ENCODE results near the gene NPHP1.
"Not testable (repeated sequence)": the region's sequence is repeated elsewhere in the genome, so short reads cannot be mapped to it uniquely, and the experiment has no call there.

The NPHP1 gene

GRCh38 chr2:110204408-110205385 lies at the start of gene NPHP1:
TSS of gene NPHP1 (minus strand) at chr2:110205013. CDS start at chr2:110204968, 45 bp downstream.
- TF ChIP-seq, protein P1, sequence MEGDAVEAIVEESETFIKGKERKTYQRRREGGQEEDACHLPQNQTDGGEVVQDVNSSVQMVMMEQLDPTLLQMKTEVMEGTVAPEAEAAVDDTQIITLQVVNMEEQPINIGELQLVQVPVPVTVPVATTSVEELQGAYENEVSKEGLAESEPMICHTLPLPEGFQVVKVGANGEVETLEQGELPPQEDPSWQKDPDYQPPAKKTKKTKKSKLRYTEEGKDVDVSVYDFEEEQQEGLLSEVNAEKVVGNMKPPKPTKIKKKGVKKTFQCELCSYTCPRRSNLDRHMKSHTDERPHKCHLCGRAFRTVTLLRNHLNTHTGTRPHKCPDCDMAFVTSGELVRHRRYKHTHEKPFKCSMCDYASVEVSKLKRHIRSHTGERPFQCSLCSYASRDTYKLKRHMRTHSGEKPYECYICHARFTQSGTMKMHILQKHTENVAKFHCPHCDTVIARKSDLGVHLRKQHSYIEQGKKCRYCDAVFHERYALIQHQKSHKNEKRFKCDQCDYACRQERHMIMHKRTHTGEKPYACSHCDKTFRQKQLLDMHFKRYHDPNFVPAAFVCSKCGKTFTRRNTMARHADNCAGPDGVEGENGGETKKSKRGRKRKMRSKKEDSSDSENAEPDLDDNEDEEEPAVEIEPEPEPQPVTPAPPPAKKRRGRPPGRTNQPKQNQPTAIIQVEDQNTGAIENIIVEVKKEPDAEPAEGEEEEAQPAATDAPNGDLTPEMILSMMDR (IDR thresholded peaks at IDR 0.05; ENCODE audit: borderline replicate concordance, insufficient read depth, low read depth, low read length), result no peak
- H3K4me3 ChIP-seq (ENCODE audit: low read depth, low read length), result peak within 1 kb of the TSS; percentile 60

DNA sequence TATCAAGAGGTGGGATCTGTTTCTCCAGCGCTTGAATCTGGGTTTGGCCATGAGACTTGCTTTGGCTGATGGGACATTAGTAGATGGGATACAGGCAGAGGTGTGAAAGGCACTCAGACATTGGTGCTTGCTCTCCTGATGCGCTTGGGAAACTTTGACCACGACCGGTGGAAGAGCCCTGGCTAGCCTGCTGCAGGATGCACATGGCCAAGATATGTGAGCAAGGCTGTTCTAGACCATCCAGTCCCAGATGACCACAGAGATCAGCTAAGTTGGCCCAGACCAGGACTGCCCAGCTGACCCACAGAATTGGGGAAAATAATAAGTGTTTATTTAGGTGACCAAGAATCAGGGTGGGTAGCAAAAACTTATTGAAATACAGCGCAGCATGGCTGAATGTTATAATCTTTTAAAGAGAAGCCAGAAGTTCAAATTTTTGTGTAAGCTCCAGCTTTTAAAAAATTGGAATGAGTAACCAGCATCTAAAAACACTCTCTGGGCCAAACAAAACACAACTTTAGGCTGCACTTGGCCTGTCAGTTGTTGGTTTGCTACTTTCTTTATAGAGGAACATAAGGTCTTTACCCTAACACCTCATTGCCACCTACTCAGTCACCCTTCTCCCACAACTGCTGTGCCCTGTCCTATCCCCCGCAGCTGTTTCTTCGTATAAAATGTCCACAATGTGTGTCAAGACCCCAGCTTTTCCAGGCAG lies 43.4 kb upstream of the NPHP1 start:
- H3K4me3 ChIP-seq (ENCODE audit: low read depth, low read length), result not testable (repeated sequence)

- not testable (repeated sequence) for H3K4me3 ChIP-seq (ENCODE audit: low read depth, low read length)
Observed at GRCh38 chr2:110245488-110246435, 40.9 kb upstream of the NPHP1 start.

GRCh38 chr2:110243283-110243682 lies 38.5 kb upstream of the NPHP1 start:
- not testable (repeated sequence) for H3K4me3 ChIP-seq (ENCODE audit: low read depth, low read length)

DNA sequence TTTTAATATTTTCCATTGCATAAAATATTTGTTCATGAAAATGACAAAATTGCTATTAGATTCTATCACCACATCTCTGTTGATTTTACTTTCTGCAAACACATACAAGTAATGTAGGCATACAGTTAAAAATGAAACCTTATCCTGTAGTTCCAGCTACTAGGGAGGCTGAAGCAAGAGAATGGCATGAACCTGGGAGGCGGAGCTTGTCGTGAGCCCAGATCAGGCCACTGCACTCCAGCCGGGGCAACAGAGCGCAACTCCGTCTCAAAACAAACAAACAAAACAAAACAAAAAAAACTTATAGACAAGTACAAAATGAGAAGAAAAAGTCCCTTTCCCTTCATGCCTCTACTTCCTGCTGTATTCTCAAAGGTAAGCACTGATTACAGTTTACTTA lies 29.7 kb upstream of the NPHP1 start:
- H3K4me3 ChIP-seq (ENCODE audit: low read depth, low read length), result not testable (repeated sequence)

DNA sequence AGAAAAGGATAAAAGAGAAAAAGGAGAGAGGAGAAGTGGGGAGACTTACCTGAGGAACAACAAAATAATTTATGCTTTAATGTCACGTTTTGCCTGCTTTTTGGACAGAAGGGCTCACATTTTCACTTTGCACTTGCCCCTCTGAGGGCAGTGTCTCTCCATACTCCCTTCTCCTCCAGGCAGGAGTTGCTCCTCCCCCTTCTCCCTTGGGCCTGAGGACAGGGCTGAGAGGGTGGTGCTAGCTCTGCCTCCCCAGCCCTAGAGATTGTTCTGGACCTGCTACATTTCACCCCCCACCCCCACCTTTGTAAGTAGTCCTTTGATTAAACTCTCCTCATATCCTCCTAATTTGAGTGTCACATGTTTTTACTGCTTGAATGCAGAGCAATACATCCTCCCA lies 25.1 kb upstream of the NPHP1 start:
- H3K4me3 ChIP-seq (ENCODE audit: low read depth, low read length), result not testable (repeated sequence)

DNA sequence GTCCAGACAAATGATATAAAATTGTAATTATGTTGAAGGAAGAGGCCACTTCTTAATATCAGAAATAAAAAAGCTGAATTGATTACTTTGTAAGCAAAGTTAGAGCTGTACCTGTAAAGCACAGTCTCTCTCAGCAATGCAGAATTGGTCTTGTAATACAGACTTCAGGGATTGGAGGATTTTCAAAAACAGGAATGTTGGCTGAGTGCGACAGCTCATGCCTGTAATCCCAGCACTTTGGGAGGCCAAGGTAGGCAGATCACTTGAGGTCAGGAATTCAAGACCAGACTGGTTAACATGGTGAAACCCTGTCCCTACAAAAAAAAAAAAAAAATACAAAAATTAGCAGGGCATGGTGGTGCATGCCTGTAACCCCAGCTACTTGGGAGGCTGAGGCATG lies 17.8 kb upstream of the NPHP1 start:
- not testable (repeated sequence) for H3K4me3 ChIP-seq (ENCODE audit: low read depth, low read length)

DNA sequence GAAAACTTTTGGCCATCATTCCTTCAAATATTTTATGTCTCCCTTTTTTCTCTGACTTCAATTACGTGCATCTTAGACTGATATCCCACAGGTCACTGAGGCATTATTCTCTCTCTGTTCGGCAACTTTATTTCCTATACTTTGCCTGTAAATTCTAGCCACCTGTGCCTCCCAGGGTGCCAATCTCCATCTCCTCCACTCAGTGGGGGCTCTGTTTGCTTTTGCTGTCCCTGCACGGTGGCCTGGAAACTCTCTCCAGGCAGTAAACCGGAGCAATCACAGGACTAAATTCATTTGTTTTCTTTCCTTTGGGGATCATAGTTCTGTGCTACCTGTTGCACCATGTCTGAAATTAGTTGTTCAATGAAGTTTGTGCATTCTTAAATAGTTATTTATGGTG lies 17.1 kb upstream of the NPHP1 start:
- H3K4me3 ChIP-seq (ENCODE audit: low read depth, low read length), result no peak overlapping the region
- TF ChIP-seq, protein P1 (IDR thresholded peaks at IDR 0.05; ENCODE audit: borderline replicate concordance, insufficient read depth, low read depth, low read length), result no peak

DNA sequence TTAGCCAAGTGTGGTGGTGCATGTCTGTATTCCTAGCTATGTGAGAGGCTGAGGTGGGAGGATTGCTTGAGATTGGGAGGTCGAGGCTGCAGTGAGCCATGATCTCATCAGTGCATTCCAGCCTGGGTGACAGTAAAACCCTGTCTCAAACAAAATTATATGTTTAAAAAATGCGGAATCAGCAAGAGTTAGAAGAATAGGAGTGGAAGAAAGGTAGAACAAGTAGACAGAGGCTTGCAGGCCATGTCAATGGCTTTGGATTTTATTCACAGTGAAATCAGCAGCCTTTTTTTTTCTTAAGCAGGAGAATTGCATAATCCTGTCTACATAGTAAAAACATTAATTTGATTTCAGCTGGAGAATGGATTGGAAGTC lies 15.4 kb upstream of the NPHP1 start:
- no peak overlapping the region for H3K4me3 ChIP-seq (ENCODE audit: low read depth, low read length)
- TF ChIP-seq, protein P1 (IDR thresholded peaks at IDR 0.05; ENCODE audit: borderline replicate concordance, insufficient read depth, low read depth, low read length), result no peak
